Suppressor macrophage treated with lipopolysaccharide for 4 hours (primary cell): ENCODE results near the gene UBE3C.
"Not testable (repeated sequence)": the region's sequence is repeated elsewhere in the genome, so short reads cannot be mapped to it uniquely, and the experiment has no call there.

Experiments used
- DNase-seq: peaks from one replicate; pipeline ENCODE4 v3.0.0-alpha.2; 2020

UBE3C gene

DNA sequence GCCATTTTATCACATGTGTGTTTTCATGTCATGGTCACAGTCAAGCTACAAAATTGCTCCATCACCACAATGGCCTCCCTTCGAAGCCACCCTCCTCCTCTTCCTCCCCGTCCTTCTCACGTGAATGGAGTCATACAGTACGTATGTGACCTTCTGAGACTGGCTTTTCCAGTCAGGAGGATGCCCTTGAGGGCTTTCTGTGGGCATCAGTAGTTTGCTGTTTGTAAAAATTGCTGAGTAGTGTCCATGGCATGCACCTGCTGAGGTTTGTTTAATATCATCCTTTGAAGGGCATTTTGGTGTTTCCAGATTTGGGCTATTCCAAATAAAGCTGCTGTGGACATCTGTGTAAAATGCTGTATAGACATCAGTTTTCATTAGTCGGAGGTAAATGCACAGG, 5.9 kb upstream of the UBE3C start:
- DNase-seq, result no peak

DNA sequence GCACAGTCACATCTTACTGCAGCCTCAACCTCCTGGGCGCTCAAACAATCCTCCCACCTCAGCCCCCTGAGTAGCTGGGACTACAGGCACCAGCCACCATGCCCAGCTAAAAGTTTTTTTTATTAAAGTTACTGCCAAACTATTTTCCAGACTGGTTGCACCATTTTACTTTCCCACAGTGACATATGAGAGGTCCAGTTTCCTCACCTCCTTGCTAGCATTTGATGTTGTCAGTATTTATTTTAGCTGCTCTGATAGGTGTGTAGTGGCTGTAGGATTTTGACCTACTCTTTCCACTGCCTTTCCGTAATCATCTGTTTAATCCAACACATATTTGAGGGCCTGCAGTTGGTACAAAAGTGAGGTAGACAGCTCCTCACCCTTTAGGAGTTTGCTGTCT, 5.4 kb upstream of the UBE3C start:
- no peak for DNase-seq

DNA sequence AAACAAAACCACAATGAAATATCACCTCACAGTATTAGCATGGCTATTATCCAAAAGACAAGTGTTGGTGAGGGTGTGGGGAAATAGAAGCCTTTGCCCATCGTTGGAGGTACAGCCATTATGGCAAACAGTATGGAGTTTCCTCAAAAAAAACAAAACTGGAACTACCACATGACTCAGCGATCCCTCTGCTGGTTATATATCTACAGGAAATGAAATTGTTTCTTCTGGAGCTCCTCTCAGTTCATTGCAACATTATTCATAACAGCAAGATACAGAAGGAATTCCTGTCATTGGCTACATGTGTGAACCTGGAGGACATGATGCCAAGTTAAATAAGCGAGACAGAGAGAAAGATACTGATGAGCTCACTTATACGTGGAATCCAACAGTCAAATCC, 2.4 kb upstream of the UBE3C start:
- DNase-seq, result peak; percentile 85

DNA sequence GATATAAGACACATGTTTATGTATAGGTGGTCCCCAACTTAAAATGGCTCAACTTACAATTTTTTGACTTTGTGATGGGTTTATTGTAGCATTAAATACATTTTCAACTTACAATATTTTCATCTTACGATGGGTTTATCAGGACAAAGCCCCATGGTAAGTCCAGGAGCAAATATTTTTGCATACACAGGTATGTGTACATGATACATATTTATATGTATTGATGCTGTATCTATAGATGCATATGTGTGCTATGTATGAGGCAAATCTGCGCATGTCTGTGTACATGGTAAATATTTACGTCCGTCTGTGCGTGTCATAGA, 664 bp upstream of the UBE3C start:
- DNase-seq, result no peak

DNA sequence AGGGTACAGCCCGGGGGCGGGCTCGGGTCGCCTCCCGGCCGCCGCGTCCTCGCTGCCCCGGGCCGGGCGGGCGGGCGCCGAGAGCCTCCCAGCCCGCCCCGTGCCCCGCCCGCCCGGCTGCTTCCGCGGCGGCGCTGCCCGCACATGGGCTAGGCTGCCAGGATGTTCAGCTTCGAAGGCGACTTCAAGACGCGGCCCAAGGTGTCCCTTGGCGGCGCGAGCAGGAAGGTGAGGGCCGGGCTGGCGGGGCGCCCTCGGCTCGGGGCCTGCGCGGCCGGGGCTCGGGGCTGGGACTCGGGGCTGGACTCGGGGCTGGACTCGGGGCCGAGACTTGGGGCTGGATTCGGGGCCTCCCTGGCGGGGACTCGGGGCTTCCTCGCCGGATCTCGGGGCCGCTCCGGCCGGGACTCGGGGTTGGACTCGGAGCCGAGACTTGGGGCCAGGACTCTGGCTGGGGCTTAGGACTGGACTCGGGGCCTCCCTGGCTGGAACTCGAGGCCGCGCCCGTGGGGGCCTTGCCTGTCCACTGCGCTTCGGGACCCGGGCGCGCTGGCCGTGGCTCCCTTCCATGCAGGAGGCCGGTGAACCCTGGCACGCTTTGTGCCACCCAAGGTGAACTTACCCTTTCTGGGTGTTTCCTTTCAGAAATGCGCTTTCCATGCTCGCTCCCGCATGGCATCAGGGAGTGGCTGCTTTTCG, 534 bp downstream of the UBE3C start:
- peak; percentile 65 for DNase-seq

DNA sequence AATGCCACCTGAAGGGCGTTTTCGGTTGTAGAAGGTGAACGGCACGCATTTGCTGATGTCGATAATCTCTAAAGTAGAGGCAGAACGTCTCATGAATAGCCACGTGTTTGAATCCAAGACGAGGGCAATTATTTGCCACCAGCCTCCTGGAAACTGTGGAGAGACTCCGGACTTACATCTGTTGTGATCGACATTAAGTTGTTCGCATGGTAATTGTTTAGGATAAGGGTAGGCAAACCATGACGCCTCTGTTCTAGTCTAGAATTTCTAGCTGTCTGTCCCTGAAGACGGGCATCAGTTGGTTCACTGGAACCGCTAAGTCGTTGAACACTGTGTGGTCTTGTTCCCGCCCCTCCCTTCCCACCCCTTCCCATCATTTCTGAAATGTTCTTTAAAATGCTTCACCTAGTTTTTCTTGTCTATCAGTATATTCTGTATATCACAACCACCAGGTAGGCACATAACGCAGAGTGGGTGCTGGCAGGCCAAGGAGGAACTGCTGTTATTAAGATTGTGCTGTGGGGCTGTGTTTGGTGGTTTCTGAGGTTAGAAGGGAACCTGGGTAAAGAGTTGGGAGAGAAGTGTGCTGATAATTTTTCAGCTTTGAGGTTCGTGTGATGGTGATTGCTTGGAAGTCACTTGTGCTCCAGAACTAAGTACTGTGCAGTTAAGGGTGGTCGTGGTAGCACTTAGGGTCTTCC, 1.2 kb downstream of the UBE3C start:
- DNase-seq, result no peak

DNA sequence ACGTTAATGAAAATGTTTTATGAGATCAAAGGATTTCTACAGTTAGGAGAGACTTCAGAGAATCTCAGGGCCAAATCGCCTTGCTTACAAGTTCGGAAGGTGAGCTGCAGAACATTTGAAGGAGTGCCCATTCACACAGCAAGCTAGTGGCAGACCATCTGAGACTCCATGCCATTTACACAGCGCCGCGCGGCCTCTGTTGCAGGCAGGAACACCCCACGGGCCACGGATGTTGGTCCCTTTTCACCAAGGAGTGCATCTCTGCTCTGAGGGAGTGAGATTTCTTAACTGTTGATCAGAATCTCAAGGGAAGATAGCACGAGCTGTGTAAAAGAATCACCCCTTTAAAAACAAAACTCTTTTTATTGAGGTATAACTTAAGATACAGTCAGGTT, 1.8 kb downstream of the UBE3C start:
- DNase-seq, result no peak

DNA sequence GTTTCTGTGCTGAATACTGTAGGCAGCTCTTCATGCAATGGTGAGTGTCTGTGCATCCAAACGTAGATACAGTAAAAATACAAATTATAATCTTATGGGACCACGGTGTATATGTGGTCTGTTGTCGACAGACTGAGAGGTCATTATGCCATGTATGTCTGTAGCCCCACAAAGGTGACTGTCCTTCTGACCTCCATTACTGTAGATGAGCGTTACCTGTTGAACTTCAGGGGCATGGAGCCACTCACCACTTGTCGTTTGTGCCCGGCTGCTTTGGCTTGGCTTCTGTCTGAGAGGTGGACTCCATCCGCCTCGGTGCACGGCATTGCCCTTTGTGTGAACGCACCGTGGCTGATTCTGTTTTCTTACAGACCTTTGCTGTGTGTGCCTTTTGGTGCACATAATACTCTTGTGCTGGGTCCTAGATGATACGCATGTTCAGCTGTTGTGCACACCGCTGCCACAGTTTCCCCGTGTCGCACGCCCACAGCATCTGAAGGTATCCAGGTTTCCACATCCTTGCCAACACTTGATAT, 2.9 kb downstream of the UBE3C start:
- DNase-seq, result no peak

DNA sequence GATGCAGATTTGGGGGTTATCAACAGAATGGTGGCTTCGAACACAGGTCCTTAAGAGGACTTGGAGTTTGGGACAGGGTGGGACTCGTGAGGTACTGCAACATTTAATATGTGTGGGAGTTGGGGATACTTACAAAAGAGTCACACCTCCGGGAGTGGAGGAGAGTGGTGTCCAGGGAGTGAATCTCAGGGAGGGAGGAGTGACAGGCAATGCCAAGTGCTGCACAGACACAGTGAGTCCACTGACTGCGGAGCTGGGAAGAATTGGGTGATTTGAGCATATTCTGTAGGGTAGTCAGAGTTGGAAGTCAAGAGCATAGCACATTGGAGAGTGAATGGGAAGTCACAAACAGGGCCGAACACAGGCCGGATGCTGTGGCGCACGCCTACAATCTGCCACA, 5.1 kb downstream of the UBE3C start:
- DNase-seq, result no peak

DNA sequence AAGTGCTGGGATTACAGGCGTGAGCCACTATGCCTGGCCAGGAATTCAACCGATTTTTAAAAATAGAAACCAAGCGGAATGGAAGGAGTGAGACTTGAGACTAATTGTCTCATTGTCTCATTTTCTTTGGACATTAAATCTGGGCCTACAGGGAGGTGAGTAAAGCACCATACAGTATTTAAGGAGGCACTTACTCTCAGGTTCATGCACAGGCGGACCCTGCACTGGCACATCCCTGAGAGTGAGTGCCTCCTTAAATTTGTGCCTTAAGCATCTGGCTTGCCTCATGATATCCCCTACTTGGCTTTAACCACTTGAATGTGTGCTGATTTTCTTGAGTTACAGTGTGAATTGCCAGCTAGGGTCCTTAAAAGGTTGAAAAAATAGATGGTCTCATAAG, 10.6 kb downstream of the UBE3C start:
- no peak for DNase-seq

DNA sequence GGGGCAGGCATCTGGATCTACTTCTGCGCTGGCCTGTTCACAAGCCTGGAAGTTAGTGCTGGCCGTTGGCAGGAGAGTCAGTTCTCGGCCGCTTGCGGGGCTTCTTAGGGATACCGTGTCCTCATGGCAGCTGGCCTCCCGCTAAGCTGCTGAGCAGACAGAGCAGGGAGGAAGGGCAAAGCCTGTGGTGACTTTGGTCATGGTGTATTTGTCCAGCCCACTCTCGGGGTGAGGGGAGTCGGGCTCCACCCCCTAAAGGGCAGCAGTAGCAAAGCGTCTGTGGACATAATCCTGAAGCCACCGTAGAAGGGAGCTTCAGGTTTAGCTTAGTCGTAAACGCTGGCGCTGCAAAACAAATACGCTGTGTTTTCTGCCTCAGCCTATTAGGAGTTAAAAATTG, 12.2 kb downstream of the UBE3C start:
- DNase-seq, result no peak

DNA sequence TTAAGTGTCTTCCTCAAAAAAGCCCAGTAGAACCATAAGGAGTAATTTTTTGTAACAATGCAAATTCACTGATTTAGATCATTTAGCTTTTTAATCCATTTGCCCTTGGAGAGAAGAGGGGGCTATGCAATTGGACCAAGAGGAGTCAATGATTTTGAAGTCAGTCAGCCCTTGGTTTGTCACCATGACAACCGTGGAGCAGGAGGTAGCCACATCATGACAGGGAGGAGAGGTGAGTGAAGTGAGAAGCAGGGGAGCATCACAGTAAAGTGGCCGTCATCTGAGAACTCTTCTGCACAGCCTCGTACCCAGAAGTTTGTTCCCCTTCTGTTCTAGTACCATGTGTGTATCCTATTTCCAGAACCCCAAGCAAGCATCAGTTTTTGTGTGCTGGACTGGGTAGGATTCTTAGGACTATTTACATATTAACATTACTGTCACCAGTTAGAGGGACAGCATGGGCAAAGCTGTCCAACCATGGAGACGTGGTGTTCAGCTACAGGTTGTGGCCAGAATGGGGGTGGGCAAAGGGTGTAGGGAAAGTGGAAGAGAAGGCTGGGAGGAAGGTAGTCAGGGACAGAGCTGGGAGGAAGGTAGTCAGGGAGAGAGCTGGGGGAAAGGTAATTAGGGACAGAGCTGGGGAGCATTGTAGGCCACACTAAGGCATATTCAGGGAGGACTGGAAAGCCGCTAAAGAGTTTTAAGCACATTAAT, 13.1 kb downstream of the UBE3C start:
- no peak for DNase-seq

DNA sequence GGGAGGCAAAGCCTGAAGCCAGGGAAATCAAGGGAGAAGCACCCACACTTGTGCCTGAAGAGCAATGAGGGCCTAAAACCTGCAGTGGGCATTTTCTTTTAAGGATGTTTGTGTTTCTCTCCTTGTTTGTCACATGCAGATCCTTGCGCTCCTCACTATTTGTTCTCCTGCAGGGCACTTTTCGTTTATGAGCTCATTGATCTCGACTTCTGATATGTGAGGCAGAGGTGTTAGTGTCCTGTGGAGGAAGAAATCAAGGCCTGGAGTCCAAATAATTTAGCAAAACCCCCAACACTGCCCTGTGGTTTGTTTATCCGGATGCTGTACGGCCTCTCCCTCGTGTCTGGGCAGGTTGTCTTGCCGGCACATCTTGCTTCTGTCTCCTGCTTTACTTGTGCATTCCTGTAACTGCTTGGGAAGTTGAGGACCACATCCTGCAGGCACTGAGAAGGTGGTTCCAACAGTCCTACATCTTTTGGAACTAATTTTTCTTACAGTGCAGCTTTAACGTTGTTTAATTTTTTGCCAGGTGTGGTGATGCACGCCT, 13.7 kb downstream of the UBE3C start:
- DNase-seq, result no peak

DNA sequence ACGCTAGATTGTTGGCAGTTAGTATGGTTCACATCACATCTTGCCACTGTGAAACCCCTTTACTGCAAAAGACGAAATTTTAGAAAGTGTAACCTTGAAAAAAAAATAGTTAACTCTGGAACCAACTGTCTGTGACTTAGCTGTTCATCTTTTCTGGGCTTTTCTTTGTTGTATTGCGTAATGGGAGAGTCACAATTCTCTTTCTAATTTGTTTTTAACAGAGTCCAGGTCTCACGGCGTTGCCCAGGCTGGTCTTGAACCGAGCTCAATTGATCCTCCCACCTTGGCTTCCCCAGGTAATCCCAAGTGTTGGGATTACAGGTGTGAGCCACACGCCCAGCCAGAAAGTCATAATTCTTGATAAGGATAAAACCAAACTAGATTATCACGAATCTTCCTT, 14.5 kb downstream of the UBE3C start:
- DNase-seq, result no peak

DNA sequence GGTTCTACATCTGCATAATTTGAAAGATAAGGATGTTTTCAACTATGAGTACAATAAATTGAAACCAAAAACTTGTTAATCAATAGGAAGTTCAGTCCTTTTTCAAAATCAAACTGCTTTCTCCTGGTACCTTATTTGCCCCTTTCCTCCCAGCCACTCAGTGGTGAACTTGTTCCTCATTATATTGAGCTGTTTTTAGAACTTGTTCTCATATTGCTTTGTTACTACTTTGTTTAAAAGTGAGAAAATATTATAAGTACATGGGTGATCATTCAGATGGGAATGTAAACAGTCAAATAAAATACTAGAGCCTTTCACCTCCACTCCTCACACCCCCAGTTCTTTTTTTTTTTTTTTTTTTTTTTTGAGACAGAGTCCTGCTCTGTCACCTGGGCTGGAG, 17.2 kb downstream of the UBE3C start:
- DNase-seq, result no peak

DNA sequence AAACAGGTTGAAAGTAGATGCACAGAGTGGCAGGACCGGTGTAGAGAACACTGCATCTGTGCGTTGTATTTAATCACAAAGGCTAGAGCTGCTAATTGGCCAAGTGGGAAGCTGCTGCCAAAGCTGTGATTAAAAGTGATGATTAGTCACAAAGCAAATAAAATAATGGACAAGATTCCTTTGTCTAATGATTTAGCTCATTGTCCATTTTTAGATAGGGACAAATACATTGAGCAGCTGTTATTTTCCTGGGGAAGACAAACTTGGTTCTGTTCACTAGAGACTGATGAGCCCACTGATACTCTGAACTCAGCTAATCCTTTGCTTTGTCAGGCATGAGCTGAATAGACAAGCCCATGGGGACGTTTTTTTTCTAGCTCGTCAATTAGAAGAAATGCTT, 19.7 kb downstream of the UBE3C start:
- DNase-seq, result no peak

DNA sequence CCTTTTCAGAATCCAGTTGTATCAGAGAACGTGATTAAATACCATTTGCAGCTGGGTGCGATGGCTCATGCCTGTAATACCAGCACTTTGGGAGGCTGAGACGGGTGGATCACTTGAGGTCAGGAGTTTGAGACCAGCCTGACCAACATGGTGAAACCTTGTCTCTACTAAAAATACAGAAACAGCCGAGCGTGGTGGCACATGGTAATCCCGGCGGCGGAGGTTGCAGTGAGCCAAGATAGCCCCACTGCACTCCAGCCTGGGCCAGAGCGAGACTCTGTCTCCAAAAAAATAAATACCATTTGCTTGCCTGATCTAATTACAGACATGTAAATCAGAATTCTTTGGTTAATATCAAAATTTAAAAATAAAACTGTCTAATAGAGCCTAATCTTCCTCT, 20.8 kb downstream of the UBE3C start:
- DNase-seq, result not testable (repeated sequence)

DNA sequence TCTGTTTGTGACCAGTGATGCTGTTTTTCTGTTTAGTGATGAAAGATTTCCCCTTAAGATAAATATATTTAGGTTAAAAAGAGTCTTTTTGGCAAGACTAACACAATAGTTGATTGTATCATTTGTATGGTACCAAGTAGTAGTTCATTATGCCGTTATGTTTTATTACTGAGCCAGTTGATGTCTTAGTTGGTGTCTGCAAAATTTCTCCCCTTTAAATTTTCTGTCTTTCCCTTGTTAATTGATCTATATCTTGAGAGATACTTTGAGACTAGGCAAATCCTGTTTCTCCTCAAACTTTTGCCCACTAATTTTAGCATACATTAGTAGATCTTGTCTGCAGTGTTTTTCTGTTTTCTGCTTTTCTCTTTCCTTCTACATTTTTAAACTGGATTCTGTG, 21.7 kb downstream of the UBE3C start:
- no peak for DNase-seq

DNA sequence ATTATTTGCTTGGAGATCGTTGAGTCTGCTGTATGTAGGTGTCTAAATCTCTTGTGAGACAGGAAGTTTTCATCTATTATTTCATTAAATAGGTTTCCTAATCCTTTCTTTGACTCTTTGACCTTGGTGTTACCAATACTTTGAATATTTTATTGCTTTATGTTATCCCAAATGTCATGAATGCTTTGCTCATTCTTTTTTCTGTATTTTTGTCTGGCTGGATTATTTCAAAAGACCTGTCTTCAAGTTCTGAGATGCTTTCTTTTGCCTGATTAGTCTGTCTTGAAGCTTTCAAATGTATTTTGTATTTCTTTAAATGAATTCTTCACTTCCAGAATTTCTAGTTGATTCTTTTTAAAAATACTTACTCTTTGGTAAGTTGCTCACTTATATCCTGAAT, 27.3 kb downstream of the UBE3C start:
- DNase-seq, result no peak

DNA sequence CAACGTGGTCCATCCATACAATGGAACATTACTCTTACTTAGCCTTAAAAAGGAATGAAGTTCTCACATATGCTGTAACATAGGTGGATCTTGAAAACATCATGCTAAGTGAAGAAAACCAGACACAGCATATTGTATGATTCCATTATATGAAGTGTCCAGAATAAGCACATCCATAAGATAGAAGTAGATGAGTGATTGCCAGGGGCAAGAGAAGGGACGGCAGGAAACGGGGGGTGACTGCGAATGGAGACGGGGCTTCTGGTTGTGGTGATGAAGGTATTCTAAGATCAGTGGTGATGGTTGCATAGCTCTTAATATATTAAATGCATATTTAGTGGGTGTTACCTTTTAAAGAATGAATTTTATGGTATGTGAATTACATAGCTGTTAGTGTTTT, 29.8 kb downstream of the UBE3C start:
- no peak for DNase-seq

DNA sequence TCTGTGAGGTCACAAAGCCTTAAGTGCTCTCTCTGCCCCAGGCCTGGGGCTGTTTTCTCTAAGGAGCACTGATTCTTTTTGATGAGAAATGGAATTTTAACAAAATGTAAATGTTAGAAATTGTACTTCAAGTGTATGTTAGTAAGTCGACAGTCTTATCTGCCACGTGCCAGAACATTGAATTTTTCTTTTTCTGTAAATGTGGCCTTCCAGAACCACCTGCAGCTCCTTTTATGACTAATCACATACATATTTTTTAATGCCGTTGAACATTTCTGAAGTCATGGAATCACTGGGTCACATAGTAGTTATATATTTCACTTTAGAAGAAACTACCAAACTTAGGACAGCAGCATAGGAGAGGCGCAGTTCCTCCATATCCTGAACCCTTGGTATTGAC, 38.0 kb downstream of the UBE3C start:
- DNase-seq, result no peak

DNA sequence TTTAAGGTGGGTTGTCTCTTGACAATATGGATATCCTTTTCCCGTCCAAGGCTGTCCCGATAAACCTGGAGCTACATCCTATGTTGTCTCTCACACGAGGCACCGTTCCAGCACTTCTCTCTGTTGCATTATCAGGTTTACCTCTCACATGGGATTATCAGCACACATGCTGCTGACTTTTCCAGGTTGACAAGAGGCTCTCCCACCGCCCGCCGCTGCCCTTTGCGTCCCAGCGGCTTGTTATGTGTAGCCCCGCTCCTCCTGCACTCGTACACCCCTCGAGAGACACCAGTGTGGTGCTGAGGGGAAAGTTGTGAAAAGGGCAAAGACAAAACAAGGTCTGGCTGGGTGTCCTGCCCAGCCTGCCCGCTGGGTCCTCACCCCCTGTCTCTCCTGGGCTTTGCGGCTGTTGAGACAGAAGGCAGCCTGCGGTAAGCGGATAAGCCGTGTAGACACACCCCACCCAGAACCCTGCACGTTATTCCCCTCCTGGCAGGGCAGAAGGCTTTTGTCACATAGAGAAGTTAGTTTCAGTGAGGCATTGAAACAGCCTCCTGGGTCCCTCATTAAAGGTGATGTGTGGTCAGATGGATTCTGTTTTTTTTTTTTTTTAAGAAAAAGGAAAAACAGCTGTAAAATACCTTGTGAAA, 38.7 kb downstream of the UBE3C start:
- no peak for DNase-seq

DNA sequence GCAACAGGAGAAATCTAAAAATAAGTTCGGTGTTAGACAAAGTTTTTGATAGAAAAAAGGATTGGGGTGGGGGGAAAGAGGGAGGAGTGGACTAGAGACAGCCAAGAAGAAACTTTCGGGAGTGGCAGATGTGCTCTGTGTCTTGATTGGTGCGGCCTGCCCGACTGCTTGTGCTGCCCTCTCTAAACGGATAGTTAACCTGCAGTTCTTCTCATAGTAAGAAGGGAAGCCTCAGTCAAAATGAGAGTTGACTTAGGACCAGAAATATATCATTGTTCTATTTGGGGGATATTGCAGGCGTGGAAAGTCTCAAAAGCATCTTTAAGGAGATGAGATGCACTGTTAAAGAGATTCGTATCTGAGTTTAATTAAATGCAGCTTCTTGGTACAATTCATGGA, 39.3 kb downstream of the UBE3C start:
- no peak for DNase-seq
